Anterior cingulate cortex (tissue), 58 donors: ENCODE data around the gene ZNRD2.

Experiments used
- DNase-seq, 58 donors: peaks; one replicate each; lab custom pipeline; 2025; lab: John Stamatoyannopoulos, UW

Gene ZNRD2

DNA sequence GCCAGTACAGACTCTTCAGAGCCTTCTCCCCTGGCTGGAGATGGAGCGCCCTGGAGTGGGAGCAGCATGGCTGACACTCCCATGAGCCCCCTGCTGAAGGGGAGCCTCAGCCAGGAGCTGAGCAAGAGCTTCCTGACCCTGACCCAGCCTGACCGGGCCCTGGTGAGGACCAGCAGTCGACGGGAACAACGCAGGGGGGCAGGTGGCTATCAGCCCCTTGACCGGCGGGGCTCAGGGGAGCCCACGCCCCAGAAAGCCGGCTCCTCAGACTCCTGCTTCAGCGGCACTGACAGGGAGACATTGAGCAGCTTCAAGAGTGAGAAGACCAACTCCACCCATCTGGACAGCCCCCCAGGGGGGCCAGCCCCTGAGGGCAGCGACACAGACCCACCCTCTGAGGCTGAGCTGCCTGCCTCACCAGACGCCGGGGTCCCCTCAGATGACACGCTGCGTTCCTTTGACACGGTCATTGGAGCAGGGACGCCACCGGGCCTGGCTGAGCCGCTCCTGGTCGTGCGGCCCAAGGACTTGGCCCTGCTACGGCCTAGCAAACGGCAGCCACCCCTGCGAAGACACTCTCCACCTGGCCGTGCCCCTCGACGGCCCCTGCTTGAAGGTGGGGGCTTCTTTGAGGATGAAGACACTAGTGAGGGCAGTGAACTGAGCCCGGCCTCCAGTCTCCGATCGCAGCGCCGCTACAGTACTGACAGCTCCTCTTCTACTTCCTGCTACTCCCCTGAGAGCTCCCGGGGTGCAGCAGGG lies 47.9 kb downstream of the ZNRD2 start:
- no peak for DNase-seq

- DNase-seq = no peak
Observed at GRCh38 chr11:65618763-65619162, 48.5 kb downstream of the ZNRD2 start.

GRCh38 chr11:65619281-65619928 lies 49.1 kb downstream of the ZNRD2 start:
- no peak for DNase-seq

GRCh38 chr11:65620666-65621065 lies 50.4 kb downstream of the ZNRD2 start:
- no peak for DNase-seq

- no peak for DNase-seq
Observed at GRCh38 chr11:65621460-65621859, 51.2 kb downstream of the ZNRD2 start.
